Measurements from ENCODE around the gene LYZ.

Gene LYZ

DNA sequence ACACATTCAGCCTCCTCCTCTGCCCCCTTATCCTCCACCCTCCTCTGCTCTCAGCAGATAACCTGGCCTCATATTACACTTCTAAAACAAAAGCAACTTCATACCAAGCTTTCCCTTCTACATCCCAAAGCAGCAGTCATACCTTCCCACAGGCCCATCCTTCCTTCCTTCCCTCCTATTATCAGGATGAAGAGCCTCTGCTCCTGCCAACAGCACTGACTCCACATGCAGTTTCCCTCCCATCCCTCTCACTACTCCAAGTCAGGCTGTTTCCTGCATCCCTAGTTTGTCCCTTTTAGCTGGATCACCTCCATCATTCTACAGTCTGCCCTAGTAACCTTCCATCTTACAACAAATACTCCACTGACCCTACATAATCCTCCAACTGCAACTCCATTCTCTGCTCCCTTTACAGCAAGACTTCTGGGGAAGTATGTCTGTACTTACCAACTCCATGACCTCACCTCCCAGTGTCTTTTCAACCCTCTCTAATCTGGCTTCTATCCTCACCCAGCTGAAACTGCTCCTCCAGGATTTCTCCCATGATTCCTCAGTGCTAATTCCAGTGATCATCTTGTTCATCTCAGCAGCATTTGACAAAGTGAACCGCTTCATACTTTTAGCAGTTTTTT lies 6.5 kb downstream of the LYZ start:
- no peaks in the 10 kb centered on the region for H3K9me3 ChIP-seq (ENCODE audit: low read length)
- no peak overlapping the region for H2AFZ ChIP-seq (ENCODE audit: low read length)
- no peaks in the 10 kb centered on the region for H3F3A ChIP-seq (ENCODE audit: insufficient read depth, low read length)

DNA sequence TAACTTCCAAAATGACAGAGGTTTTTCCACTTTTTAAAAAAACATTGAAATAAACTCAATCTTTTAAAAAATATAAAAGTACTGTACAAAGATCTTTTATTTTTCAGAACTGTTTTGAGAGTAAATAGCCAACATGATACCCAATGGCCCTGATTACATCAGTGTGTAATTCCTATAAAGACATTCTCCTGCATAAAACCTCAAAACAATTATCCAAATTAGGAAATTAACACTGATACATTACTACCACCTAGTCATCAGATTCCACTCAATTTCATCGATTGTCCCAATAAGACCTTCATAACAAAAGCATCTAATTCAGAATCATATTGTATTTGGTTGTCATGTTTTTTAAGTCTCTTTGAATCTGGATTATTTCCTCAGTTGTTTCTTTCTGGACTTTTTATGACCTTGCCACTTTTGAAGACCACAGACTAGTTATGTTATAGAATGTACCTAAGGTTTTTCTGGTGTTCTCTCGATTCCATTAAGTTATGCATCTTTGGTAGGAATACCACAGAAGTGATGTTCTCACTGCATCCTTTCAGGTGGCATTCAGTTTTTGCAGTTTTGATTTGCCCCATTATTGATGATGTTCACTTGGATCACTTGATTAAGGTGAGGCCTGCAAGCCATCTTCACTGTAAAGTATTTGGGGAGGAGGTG lies 7.3 kb downstream of the LYZ start:
- peaks cover 5% of the 10 kb centered on the region for H3K79me2 ChIP-seq (ENCODE audit: insufficient read depth, low read length)
- 0 out of 2 replicates have a peak, but pooled peaks cover 3% of the 10 kb centered on the region for H3K36me3 ChIP-seq (ENCODE audit: insufficient read depth, low read length)
- TF ChIP-seq, protein P1, sequence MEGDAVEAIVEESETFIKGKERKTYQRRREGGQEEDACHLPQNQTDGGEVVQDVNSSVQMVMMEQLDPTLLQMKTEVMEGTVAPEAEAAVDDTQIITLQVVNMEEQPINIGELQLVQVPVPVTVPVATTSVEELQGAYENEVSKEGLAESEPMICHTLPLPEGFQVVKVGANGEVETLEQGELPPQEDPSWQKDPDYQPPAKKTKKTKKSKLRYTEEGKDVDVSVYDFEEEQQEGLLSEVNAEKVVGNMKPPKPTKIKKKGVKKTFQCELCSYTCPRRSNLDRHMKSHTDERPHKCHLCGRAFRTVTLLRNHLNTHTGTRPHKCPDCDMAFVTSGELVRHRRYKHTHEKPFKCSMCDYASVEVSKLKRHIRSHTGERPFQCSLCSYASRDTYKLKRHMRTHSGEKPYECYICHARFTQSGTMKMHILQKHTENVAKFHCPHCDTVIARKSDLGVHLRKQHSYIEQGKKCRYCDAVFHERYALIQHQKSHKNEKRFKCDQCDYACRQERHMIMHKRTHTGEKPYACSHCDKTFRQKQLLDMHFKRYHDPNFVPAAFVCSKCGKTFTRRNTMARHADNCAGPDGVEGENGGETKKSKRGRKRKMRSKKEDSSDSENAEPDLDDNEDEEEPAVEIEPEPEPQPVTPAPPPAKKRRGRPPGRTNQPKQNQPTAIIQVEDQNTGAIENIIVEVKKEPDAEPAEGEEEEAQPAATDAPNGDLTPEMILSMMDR (IDR thresholded peaks at IDR 0.05; ENCODE audit: low read length), result no peak
- TF ChIP-seq EZH2 (IDR thresholded peaks at IDR 0.05; ENCODE audit: borderline replicate concordance, low read length), result no peak
- peaks cover 18% of the 10 kb centered on the region for H3K4me1 ChIP-seq (ENCODE audit: insufficient read depth, low read length, severe bottlenecking)
- H3K9me3 ChIP-seq (ENCODE audit: low read length), result no peaks in the 10 kb centered on the region
- H4K20me1 ChIP-seq (ENCODE audit: insufficient read depth, low read length), result no peaks in the 10 kb centered on the region
- H3F3A ChIP-seq (ENCODE audit: insufficient read depth, low read length), result no peaks in the 10 kb centered on the region
- H3K27ac ChIP-seq (ENCODE audit: low read depth, low read length, poor library complexity, severe bottlenecking), result no peak overlapping the region
- no peak overlapping the region for H3K4me3 ChIP-seq (ENCODE audit: low read depth, low read length, poor library complexity, severe bottlenecking)
- H3K9me2 ChIP-seq (ENCODE audit: low read depth, low read length), result no peaks in the 10 kb centered on the region; the same call in 1 of the 2 replicates
- H3K27me3 ChIP-seq (ENCODE audit: insufficient read depth, low read length), result no peaks in the 10 kb centered on the region
- no peak overlapping the region for H3K4me2 ChIP-seq (ENCODE audit: low read length)
- H2AFZ ChIP-seq (ENCODE audit: low read length), result no peak overlapping the region
- H3K9ac ChIP-seq (ENCODE audit: low read length), result no peak overlapping the region

More for the DNA sequence above, 6.5 kb downstream of the LYZ start:
- H4K20me1 ChIP-seq (ENCODE audit: insufficient read depth, low read length), result no peaks in the 10 kb centered on the region
- H3K79me2 ChIP-seq (ENCODE audit: insufficient read depth, low read length), result no peaks in the 10 kb centered on the region
- TF ChIP-seq, protein P1 (IDR thresholded peaks at IDR 0.05; ENCODE audit: low read length), result no peak
- TF ChIP-seq EZH2 (IDR thresholded peaks at IDR 0.05; ENCODE audit: borderline replicate concordance, low read length), result no peak
- H3K4me2 ChIP-seq (ENCODE audit: low read length), result no peak overlapping the region
- H3K27ac ChIP-seq (ENCODE audit: low read depth, low read length, poor library complexity, severe bottlenecking), result no peak overlapping the region
- peaks cover 16% of the 10 kb centered on the region for H3K4me1 ChIP-seq (ENCODE audit: insufficient read depth, low read length, severe bottlenecking)
- no peaks in the 10 kb centered on the region for H3K36me3 ChIP-seq (ENCODE audit: insufficient read depth, low read length)
- no peaks in the 10 kb centered on the region; the same call in 1 of the 2 replicates for H3K9me2 ChIP-seq (ENCODE audit: low read depth, low read length)
- no peak overlapping the region for H3K4me3 ChIP-seq (ENCODE audit: low read depth, low read length, poor library complexity, severe bottlenecking)
- H3K27me3 ChIP-seq (ENCODE audit: insufficient read depth, low read length), result no peaks in the 10 kb centered on the region
- H3K9ac ChIP-seq (ENCODE audit: low read length), result no peak overlapping the region

DNA sequence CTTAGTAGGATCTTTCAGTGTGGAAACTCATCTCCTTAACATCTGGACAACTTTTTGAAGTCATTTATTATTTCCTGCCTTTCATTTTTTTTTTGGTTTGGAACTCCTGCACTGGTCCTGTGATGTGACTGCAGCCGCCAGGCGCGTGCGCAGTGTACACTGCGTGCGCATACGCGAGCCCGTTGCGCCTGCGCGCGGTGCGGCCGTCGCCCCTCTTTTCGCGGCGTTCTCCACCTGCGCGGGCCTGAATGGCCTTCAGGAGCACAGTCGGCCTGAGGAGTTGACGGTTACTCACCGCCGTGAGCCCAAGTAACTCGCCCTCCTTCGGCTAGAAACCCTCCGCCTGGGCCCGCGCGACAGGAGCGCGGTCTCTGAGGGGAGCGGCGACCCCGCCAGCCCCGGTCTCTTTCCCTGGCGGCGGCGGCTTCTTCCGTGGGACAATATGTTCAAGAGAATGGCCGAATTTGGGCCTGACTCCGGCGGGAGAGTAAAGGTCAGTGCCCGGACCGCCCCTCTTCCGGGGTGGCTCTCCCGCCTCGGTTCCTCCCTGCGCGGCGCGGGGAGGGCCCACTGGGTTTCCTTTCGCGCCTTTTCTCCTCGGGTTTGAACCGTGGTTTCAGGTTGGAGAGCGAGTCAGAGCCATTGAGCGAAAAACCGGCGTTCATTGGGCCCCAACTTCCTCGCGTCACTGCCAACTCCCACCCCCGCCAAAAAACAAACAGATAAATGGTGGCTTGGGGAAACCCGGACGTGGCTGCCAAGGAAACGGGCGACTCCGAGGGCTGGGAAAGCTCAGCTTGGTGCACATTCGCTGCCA lies 11.6 kb downstream of the LYZ start, which contains the start of gene YEATS4:
Gene YEATS4, plus strand, starts transcription at position 213 of the 817 bp plus-strand sequence. Its CDS starts 230 bp downstream, at position 443.
- Histone ChIP-seq H3K36me3 (ENCODE audit: insufficient read depth, low read length) (peaks cover 29% of the 10 kb centered on the region), H2AFZ (ENCODE audit: low read length) (peak within 1 kb of the TSS; percentile 95), H3F3A (ENCODE audit: insufficient read depth, low read length) (no peaks in the 10 kb centered on the region), H3K9me3 (ENCODE audit: low read length) (no peaks in the 10 kb centered on the region), H3K4me2 (ENCODE audit: low read length) (peak within 1 kb of the TSS; percentile 77), H3K27ac (ENCODE audit: low read depth, low read length, poor library complexity, severe bottlenecking) (peak within 1 kb of the TSS; percentile 87), H3K9me2 (ENCODE audit: low read depth, low read length) (no peaks in the 10 kb centered on the region), H3K4me3 (ENCODE audit: low read depth, low read length, poor library complexity, severe bottlenecking) (peak within 1 kb of the TSS; percentile 73), H3K27me3 (ENCODE audit: insufficient read depth, low read length) (no peaks in the 10 kb centered on the region), H3K79me2 (ENCODE audit: insufficient read depth, low read length) (peaks cover 35% of the 10 kb centered on the region), H3K9ac (ENCODE audit: low read length) (peak within 1 kb of the TSS; percentile 90), H3K4me1 (ENCODE audit: insufficient read depth, low read length, severe bottlenecking) (peaks cover 32% of the 10 kb centered on the region), H4K20me1 (ENCODE audit: insufficient read depth, low read length) (no peaks in the 10 kb centered on the region)
- TF ChIP-seq, protein P1 (IDR thresholded peaks at IDR 0.05; ENCODE audit: low read length), result no peak
- no peak for TF ChIP-seq EZH2 (IDR thresholded peaks at IDR 0.05; ENCODE audit: borderline replicate concordance, low read length)
